Measurements from ENCODE around the gene ATAD3A. TPM values are rescaled to one million over a fixed set of nuclear protein-coding genes. Genes with fewer than 3 reads are reported as not detected.

The ATAD3A gene
- polyA plus RNA-seq, 1 of the 3 experiments (the other 2 are of a cell fraction): 40.2 TPM

DNA sequence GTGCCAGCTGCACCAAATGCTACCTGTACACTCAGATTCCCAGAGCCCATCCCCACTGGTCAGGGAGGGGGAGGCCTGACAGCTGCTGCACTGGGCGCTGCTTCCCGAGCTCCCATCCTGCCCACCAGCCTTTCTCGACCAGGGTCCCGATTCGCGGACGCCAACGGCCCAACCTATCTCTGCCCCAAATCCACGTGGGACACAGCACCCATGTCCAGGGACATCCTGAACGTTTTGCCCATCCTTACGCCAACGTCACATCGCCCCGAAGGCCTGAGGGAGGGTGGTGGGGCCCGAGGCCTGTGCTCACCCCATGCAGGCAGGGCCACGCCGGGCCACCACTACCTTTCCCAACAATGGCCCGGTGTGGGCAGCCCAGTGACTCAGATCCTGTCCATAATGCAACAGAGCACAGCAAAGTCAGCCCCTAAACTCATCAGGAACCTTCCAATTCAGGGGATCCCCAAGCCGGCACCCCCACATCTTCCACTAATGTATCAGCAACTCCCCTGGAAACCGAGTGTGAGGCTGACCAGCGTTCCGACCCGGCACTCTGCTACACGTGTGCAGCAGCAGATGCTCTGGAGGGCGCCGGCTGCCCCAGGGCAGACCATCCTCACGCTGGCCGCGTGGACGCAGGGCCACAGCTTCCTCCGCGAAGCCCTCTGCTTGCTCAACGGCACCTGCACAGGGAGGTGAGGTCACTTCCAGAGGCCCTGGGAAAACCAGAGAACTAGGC is 39.7 kb downstream of the ATAD3A start:
- Histone ChIP-seq H3K4me1 (ENCODE audit: control insufficient read depth in 1 of 2, insufficient read depth in 2 of 2, low read depth in 1 of 2, low read length in 1 of 2) (peaks cover 0 to 5% of the 10 kb centered on the region in 2 experiments; a peak in 1 of 4 replicates), H3K27ac (ENCODE audit: low read depth in 2 of 2, low read length in 1 of 2) (no peak overlapping the region; a peak in 1 of 4 replicates), H3K27me3 (ENCODE audit: insufficient read depth) (no peaks in the 10 kb centered on the region), H3K36me3 (replicated peaks in 1 of 2; ENCODE audit: control insufficient read depth in 1 of 2, insufficient read depth in 2 of 2, low read length in 1 of 2) (peaks cover 0 to 7% of the 10 kb centered on the region in 2 experiments), H3K4me3 (ENCODE audit: low read depth in 2 of 2, low read length in 1 of 2) (no peak overlapping the region), H3K9me2 (no peaks in the 10 kb centered on the region), H2AFZ (ENCODE audit: low read depth) (no peak overlapping the region), H3K4me2 (no peak overlapping the region), H3K9ac (no peak overlapping the region), H3K9me3 (no peaks in the 10 kb centered on the region), H3F3A (replicated peaks; ENCODE audit: insufficient read depth) (no peaks in the 10 kb centered on the region), H4K20me1 (ENCODE audit: insufficient read depth) (peaks cover 11% of the 10 kb centered on the region; the same call in 1 of the 2 replicates), H3K79me2 (ENCODE audit: insufficient read depth) (peaks cover 64% of the 10 kb centered on the region)
- ChIA-PET CTCF (interaction anchor here (0.7 kb wide), 1 partner anchor 47 kb away, joined by 3 read pairs; no protein-coding TSS in a partner anchor), POLR2A (no interaction called here)
- DNase-seq: no peak
- WGBS (ENCODE audit: low lambda C conversion rate): 87% methylated on average over 17 of the region's 33 CpGs
- TF ChIP-seq EZH2phosphoT487 (IDR thresholded peaks at IDR 0.05; ENCODE audit: borderline replicate concordance, low read depth) (no peak), RXRA (IDR thresholded peaks at IDR 0.05; ENCODE audit: borderline replicate concordance, low read depth) (no peak), FOXM1 (IDR thresholded peaks at IDR 0.05; ENCODE audit: low read depth) (no peak)
- TF ChIP-seq, protein P1, sequence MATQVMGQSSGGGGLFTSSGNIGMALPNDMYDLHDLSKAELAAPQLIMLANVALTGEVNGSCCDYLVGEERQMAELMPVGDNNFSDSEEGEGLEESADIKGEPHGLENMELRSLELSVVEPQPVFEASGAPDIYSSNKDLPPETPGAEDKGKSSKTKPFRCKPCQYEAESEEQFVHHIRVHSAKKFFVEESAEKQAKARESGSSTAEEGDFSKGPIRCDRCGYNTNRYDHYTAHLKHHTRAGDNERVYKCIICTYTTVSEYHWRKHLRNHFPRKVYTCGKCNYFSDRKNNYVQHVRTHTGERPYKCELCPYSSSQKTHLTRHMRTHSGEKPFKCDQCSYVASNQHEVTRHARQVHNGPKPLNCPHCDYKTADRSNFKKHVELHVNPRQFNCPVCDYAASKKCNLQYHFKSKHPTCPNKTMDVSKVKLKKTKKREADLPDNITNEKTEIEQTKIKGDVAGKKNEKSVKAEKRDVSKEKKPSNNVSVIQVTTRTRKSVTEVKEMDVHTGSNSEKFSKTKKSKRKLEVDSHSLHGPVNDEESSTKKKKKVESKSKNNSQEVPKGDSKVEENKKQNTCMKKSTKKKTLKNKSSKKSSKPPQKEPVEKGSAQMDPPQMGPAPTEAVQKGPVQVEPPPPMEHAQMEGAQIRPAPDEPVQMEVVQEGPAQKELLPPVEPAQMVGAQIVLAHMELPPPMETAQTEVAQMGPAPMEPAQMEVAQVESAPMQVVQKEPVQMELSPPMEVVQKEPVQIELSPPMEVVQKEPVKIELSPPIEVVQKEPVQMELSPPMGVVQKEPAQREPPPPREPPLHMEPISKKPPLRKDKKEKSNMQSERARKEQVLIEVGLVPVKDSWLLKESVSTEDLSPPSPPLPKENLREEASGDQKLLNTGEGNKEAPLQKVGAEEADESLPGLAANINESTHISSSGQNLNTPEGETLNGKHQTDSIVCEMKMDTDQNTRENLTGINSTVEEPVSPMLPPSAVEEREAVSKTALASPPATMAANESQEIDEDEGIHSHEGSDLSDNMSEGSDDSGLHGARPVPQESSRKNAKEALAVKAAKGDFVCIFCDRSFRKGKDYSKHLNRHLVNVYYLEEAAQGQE (IDR thresholded peaks at IDR 0.05; ENCODE audit: low read depth, low read length): no peak
- TF ChIP-seq, protein P2, sequence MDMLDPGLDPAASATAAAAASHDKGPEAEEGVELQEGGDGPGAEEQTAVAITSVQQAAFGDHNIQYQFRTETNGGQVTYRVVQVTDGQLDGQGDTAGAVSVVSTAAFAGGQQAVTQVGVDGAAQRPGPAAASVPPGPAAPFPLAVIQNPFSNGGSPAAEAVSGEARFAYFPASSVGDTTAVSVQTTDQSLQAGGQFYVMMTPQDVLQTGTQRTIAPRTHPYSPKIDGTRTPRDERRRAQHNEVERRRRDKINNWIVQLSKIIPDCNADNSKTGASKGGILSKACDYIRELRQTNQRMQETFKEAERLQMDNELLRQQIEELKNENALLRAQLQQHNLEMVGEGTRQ (IDR thresholded peaks at IDR 0.05; ENCODE audit: borderline replicate concordance, low read depth, low read length): no peak

DNA sequence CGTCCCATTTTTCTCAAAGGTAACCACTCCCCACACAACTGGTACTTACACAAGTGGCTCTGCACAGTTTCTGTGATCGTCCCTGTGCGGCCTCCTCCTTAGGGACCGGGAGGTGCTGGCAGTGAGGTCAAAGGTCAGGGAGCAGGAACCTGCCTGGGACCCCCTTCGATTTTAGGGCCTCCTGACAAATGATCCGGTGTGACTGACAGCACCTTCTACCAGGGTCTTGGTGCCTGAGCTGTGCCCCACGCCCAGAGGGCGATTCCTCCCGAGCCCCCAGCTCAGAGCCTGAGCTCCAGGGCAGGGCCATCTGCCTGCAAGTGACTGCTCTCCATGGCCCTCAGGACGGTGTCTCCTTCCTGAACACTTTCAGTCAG is 40.3 kb downstream of the ATAD3A start:
- no peak for DNase-seq
- no peaks in the 10 kb centered on the region for H3F3A ChIP-seq (replicated peaks; ENCODE audit: insufficient read depth)
- no peaks in the 10 kb centered on the region for H3K9me2 ChIP-seq
- H2AFZ ChIP-seq (ENCODE audit: low read depth): no peak overlapping the region
- H3K4me1 ChIP-seq (ENCODE audit: control insufficient read depth in 1 of 2, insufficient read depth in 2 of 2, low read depth in 1 of 2, low read length in 1 of 2): peaks cover 0 to 5% of the 10 kb centered on the region in 2 experiments; a peak in 1 of 4 replicates
- H3K4me3 ChIP-seq (ENCODE audit: low read depth in 2 of 2, low read length in 1 of 2): no peak overlapping the region
- no peak overlapping the region for H3K27ac ChIP-seq (ENCODE audit: low read depth in 2 of 2, low read length in 1 of 2)
- H3K27me3 ChIP-seq (ENCODE audit: insufficient read depth): no peaks in the 10 kb centered on the region
- WGBS (ENCODE audit: low lambda C conversion rate): 80% methylated on average over 6 of the region's 10 CpGs
- H3K9me3 ChIP-seq: no peaks in the 10 kb centered on the region
- H3K79me2 ChIP-seq (ENCODE audit: insufficient read depth): peaks cover 66% of the 10 kb centered on the region
- no peak overlapping the region for H3K9ac ChIP-seq
- ChIA-PET POLR2A (no interaction called here), CTCF (no interaction called here)
- peaks cover 11% of the 10 kb centered on the region; the same call in 1 of the 2 replicates for H4K20me1 ChIP-seq (ENCODE audit: insufficient read depth)
- H3K36me3 ChIP-seq (replicated peaks in 1 of 2; ENCODE audit: control insufficient read depth in 1 of 2, insufficient read depth in 2 of 2, low read length in 1 of 2): peaks cover 0 to 9% of the 10 kb centered on the region in 2 experiments
- H3K4me2 ChIP-seq: no peak overlapping the region
- TF ChIP-seq FOXJ3 (CRISPR knock-in tag; IDR thresholded peaks at IDR 0.05) (no peak), TAF1 (IDR thresholded peaks at IDR 0.05; ENCODE audit: borderline replicate concordance, low read depth, low read length) (no peak), TCF12 (IDR thresholded peaks at IDR 0.05) (no peak), NRF1 (IDR thresholded peaks at IDR 0.05; ENCODE audit: low read depth, low read length) (no peak), MXI1 (IDR thresholded peaks at IDR 0.05; ENCODE audit: low read depth, low read length) (no peak), GATA2 (CRISPR knock-in tag; IDR thresholded peaks at IDR 0.05) (no peak), GABPA (IDR thresholded peaks at IDR 0.05; ENCODE audit: low read depth) (no peak), FOSL2 (IDR thresholded peaks at IDR 0.05; ENCODE audit: borderline replicate concordance, low read depth) (no peak), EP300 (IDR thresholded peaks at IDR 0.05; ENCODE audit: borderline replicate concordance in 1 of 2, low read depth in 1 of 2, low read length in 1 of 2) (no peak), MEF2A (IDR thresholded peaks at IDR 0.05; ENCODE audit: borderline replicate concordance, low read depth) (no peak), RAD21 (IDR thresholded peaks at IDR 0.05; ENCODE audit: low read length) (no peak)
- TF ChIP-seq, protein P3, sequence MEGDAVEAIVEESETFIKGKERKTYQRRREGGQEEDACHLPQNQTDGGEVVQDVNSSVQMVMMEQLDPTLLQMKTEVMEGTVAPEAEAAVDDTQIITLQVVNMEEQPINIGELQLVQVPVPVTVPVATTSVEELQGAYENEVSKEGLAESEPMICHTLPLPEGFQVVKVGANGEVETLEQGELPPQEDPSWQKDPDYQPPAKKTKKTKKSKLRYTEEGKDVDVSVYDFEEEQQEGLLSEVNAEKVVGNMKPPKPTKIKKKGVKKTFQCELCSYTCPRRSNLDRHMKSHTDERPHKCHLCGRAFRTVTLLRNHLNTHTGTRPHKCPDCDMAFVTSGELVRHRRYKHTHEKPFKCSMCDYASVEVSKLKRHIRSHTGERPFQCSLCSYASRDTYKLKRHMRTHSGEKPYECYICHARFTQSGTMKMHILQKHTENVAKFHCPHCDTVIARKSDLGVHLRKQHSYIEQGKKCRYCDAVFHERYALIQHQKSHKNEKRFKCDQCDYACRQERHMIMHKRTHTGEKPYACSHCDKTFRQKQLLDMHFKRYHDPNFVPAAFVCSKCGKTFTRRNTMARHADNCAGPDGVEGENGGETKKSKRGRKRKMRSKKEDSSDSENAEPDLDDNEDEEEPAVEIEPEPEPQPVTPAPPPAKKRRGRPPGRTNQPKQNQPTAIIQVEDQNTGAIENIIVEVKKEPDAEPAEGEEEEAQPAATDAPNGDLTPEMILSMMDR (IDR thresholded peaks at IDR 0.05): no peak
- TF ChIP-seq, protein P2 (IDR thresholded peaks at IDR 0.05; ENCODE audit: borderline replicate concordance, low read depth, low read length): no peak
- TF ChIP-seq, protein P4, sequence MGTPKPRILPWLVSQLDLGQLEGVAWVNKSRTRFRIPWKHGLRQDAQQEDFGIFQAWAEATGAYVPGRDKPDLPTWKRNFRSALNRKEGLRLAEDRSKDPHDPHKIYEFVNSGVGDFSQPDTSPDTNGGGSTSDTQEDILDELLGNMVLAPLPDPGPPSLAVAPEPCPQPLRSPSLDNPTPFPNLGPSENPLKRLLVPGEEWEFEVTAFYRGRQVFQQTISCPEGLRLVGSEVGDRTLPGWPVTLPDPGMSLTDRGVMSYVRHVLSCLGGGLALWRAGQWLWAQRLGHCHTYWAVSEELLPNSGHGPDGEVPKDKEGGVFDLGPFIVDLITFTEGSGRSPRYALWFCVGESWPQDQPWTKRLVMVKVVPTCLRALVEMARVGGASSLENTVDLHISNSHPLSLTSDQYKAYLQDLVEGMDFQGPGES (IDR thresholded peaks at IDR 0.05; ENCODE audit: low read depth, low read length): no peak
